Stimulated activated CD8-positive, alpha-beta memory T cell treated with anti-CD3 and anti-CD28 coated beads, Interleukin-4, amount 100 ng/mL, for 4 hours (primary cell): ENCODE measurements around the gene LHCGR.
"Not testable (repeated sequence)": the region's sequence is repeated elsewhere in the genome, so short reads cannot be mapped to it uniquely, and the experiment has no call there.

Experiments
- DNase-seq, 2 donors: peaks; one replicate each; pipeline ENCODE4 v3.0.0-alpha.2; 2020; ENCODE audit warnings: low read depth in 2 of 2, low spot score in 1 of 2

Gene LHCGR

GRCh38 chr2:48747319-48747718 lies 8.2 kb downstream of the LHCGR start:
- no peak for DNase-seq

- not testable (repeated sequence) for DNase-seq
Observed at GRCh38 chr2:48739236-48739635, 16.3 kb downstream of the LHCGR start.

DNA sequence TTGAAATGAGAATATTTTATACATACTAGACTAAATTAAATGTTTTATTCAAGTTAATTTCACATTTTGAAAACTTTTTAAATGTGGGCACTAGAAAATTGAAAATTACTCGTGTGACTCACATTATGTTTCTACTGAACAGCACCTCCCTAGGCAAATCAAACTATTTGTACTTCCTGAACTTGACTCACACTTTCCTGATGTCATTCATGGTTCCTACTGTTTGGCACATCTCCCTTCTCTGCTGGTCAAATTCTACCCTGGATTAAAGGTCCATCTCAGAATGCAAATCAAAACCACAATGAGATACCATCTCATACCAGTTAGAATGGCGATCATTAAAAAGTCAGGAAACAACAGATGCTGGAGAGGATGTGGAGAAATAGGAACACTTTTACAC lies 16.7 kb downstream of the LHCGR start:
- no peak for DNase-seq

- DNase-seq = no peak
Observed at GRCh38 chr2:48736251-48736650, 19.3 kb downstream of the LHCGR start.

- DNase-seq = no peak
Observed at GRCh38 chr2:48734576-48735303, 20.8 kb downstream of the LHCGR start.

- no peak for DNase-seq
Observed at GRCh38 chr2:48733067-48733503, 22.4 kb downstream of the LHCGR start.

GRCh38 chr2:48728840-48729239 lies 26.7 kb downstream of the LHCGR start:
- DNase-seq = no peak

- DNase-seq = no peak
Observed at GRCh38 chr2:48728295-48728694, 27.2 kb downstream of the LHCGR start.

- DNase-seq = no peak
Observed at GRCh38 chr2:48727560-48727959, 28.0 kb downstream of the LHCGR start.

GRCh38 chr2:48725696-48726494 lies 29.6 kb downstream of the LHCGR start:
- DNase-seq = no peak

- DNase-seq = no peak
Observed at GRCh38 chr2:48724278-48724677, 31.2 kb downstream of the LHCGR start.

DNA sequence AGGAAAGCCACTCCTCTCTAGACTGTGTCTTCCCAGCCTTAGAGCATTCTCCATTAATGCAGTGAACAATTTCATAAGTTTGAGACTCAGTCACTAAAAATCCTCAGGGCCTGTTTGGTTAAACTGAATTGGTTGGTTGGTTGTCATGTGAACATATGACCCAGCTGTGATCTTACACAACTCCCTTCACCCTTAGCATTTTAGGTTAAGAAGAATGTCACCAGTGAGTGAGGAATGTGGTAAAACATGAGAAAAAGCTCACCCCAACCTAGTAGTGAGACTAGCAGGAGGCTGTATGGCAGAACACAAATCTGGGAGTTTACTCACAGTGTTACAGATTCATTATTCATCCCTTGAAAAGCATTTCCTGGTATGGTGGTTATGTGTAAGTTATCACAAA lies 32.4 kb downstream of the LHCGR start:
- no peak for DNase-seq

GRCh38 chr2:48722391-48722790 lies 33.1 kb downstream of the LHCGR start:
- no peak for DNase-seq

DNA sequence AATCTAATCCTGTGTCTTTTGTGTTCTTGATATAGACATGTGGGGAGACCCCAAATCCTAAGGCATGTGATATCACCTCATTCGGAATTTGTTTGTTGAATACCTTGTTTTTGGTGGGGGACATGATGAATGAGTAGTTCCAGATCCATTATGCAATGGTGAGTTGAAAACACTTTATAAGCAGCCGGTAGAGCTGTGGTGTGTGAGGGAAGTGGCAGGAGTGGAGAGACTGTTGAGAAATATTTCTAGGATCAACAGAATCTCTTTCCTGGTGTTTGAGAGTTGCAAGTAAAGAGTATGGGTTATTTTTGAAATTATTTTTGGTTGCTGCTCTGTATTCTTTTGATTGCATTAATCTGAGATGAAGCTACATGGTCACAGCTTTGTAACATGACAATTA lies 34.4 kb downstream of the LHCGR start:
- DNase-seq = no peak

DNA sequence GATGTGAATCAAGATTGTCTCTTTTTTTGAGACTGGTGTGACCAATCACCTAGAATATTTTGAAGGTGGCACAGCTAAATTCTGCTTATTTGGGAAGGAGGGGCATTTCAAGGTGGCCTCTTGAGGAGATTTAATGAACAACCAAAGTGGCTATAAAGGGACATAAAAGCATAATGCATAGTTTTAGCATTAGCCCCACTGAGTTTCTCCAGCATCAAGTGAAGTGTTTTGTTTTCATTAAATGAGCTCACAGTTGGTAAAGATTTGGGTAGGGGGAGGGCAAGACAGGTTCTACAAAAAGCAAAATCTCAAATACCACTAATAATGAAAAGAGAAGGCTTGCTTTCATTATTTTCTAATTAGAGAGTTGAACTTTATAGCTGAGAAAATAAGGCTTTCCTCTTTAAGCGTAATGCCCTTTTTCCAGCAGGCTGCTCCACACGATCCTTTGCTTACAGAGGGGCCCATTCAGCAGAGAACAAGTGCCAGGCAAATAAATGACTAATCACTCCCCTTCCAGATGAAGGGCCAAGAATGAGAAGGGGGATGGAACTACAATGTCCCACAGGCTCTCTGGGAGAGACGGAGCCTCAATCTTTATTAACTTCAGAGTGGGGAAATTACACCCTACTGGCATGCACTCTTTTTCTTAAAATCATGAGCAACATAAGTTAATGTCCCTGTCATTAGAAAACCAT lies 35.9 kb downstream of the LHCGR start:
- DNase-seq = no peak

- no peak for DNase-seq
Observed at GRCh38 chr2:48717846-48718245, 37.7 kb downstream of the LHCGR start.

- DNase-seq = no peak
Observed at GRCh38 chr2:48715956-48716355, 39.6 kb downstream of the LHCGR start.

GRCh38 chr2:48715042-48715899 lies 40.3 kb downstream of the LHCGR start:
- no peak for DNase-seq

DNA sequence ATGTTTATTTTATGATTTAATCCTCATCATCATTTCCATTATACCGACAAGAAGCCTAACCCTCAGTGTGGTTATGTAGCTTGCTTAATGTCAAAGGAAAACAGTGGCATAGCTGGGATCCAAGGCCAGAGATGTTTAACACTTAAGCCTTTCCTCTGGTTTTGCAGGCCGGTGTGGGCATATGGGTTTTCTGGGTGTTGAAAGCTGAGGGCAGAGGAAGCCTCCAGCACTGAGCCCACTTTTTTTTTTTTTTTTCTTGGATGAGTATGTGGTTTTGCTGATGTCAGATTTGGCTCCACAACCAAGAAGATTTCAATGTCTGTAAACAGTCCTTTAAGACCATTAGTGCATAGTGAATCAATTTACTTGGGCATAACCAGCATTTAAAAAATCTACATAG lies 41.3 kb downstream of the LHCGR start:
- no peak for DNase-seq

GRCh38 chr2:48713647-48714046 lies 41.9 kb downstream of the LHCGR start:
- DNase-seq = no peak

DNA sequence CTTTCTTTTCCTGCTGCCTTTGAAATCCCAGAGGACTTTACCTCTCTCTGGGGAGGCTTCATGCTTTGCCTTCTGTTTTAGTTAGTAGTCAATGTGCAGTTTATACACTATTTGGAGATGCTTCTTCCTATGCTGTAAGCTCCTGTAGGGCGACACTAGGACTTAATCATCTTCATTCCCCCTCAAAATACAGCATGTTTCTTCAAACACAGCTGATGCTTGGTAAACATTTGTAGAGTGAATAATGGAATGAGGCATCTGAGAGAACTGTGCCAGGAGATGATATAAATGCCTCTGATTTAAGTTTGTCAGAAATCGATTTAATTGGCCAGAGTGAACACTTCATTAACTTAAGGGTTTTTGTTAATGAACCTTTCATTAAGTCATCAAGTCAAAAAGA lies 43.4 kb downstream of the LHCGR start:
- DNase-seq = no peak
